Kidney (tissue), 14 donors: ENCODE data around the gene OLR1. TPM values are rescaled to one million over a fixed set of nuclear protein-coding genes. Genes with fewer than 3 reads are reported as not detected.
A peak's percentile ranks its signal among the peaks of the same experiment; 100 is the strongest.
"Not testable (repeated sequence)": the region's sequence is repeated elsewhere in the genome, so short reads cannot be mapped to it uniquely, and the experiment has no call there.

Source experiments
- DNase-seq, 5 donors: peaks; one replicate each; pipeline ENCODE4 v3.0.0-alpha.2; 2013 to 2020
- FAIRE-seq: peaks from 2 replicates; lab custom pipeline; 2012; peaks lifted over from hg19 to GRCh38; lab: Jason Lieb, UNC
- H3K27ac ChIP-seq, 2 donors: one replicate each; pipeline ENCODE4 v1.7.0; 2013; ENCODE audit warnings: low read depth in 2 of 2, low read length in 2 of 2, inconsistent platforms in 1 of 2
- H3K27me3 ChIP-seq: one replicate; pipeline ENCODE4 v1.7.1; 2013; ENCODE audit warnings: low read length, inconsistent platforms; ENCODE audit not compliant: control insufficient read depth, insufficient read depth
- H3K36me3 ChIP-seq, 3 donors: one replicate each; pipeline versions ENCODE4 v1.7.0 to v1.7.1; 2013; ENCODE audit warnings: low read length in 3 of 3, control low read depth in 1 of 3, inconsistent platforms in 1 of 3; ENCODE audit not compliant: insufficient read depth in 3 of 3, control insufficient read depth in 2 of 3
- H3K4me1 ChIP-seq, 3 donors: one replicate each; pipeline versions ENCODE4 v1.7.0 to v1.7.1; 2013; ENCODE audit warnings: low read length in 3 of 3, inconsistent platforms in 1 of 3, low read depth in 1 of 3; ENCODE audit not compliant: control insufficient read depth in 2 of 3, insufficient read depth in 2 of 3
- H3K4me3 ChIP-seq, 3 donors: one replicate each; pipeline versions ENCODE4 v1.7.0 to v1.8.1; 2013; ENCODE audit warnings: low read length in 3 of 3, control low read depth in 1 of 3, inconsistent platforms in 1 of 3
- H3K9ac ChIP-seq, 3 donors: one replicate each; pipeline versions ENCODE4 v1.7.0 to v1.7.1; 2013; ENCODE audit warnings: low read length in 3 of 3, control low read depth in 1 of 3, inconsistent platforms in 1 of 3
- H3K9me3 ChIP-seq, 3 donors: one replicate each; pipeline versions ENCODE4 v1.7.0 to v1.7.1; 2013; ENCODE audit warnings: low read length in 3 of 3, control low read depth in 1 of 3, inconsistent platforms in 1 of 3; ENCODE audit not compliant: control insufficient read depth in 2 of 3, insufficient read depth in 1 of 3
- CTCF ChIP-seq: IDR thresholded peaks from 3 replicates; pipeline ENCODE4 v1.5.1; 2012; ENCODE audit warnings: mild to moderate bottlenecking, moderate library complexity, borderline replicate concordance; ENCODE audit not compliant: insufficient read depth; ENCODE audit errors: extremely low read depth
- intact Hi-C: fragments of 100-400 bp; cut with DNase I; formaldehyde crosslinking; loops from one replicate; pipeline ENCODE4 v1.11.1; 2022
- polyA plus RNA-seq: library from polyadenylated mRNA; stranded (reverse); fragments of 350-450 nt; fragmentation: Illumina TruSeq; extraction: RNeasy Lipid Tissue Mini Kit (QIAGEN cat#74804); gene quantifications from one replicate; pipeline ENCODE4 v1.2.3, GENCODE V29; 2014; ENCODE audit warnings: low read depth, low replicate concordance; ENCODE audit not compliant: insufficient read depth
- total RNA-seq: library from RNA; stranded (reverse); fragmentation: NEBNext Ultra II Directional; extraction: Animal tissue kit (Norgen Biotek cat#: 25700); gene quantifications from one replicate; pipeline ENCODE4 v1.2.1, GENCODE V29; 2021
- donor health status: control.
- donor health status: control.
- donor health status: control.
- donor health status: control.
- donor health status: control.
- donor health status: DM: yes; HTN: yes; CAD: no.
- donor health status: Normal renal cell carcinoma (clear cell type).

OLR1 gene
- total and polyA plus RNA-seq, 2 donors from 2014 or later = 6.7 to 11.5 TPM

- no peak for DNase-seq
- Histone ChIP-seq H3K9me3 (no peaks in the 10 kb centered on the region), H3K4me1 (no peaks in the 10 kb centered on the region), H3K36me3 (no peaks in the 10 kb centered on the region), H3K9ac (no peak overlapping the region), H3K4me3 (no peak overlapping the region), H3K27ac (no peak overlapping the region), H3K27me3 (no peaks in the 10 kb centered on the region)
- no peak for TF ChIP-seq CTCF
- intact Hi-C loops = no loop called here
- FAIRE-seq = no peak
These were observed 17.7 kb upstream of the OLR1 start for GRCh38 chr12:10189653-10190052.

GRCh38 chr12:10186958-10187357, 15.0 kb upstream of the OLR1 start:
- H3K27me3 ChIP-seq, H3K9ac ChIP-seq, intact Hi-C loops, DNase-seq, H3K36me3 ChIP-seq, H3K4me3 ChIP-seq, H3K27ac ChIP-seq, FAIRE-seq, H3K9me3 ChIP-seq, H3K4me1 ChIP-seq: not testable (repeated sequence)

- TF ChIP-seq CTCF = no peak
- H3K4me1 ChIP-seq = no peaks in the 10 kb centered on the region
- H3K9ac ChIP-seq = peak overlapping the region in 1 of 3 donors; percentile 40
- FAIRE-seq = no peak
- no peaks in the 10 kb centered on the region for H3K9me3 ChIP-seq
- H3K27ac ChIP-seq = no peak overlapping the region
- no peak for DNase-seq
- H3K4me3 ChIP-seq = peak overlapping the region in 1 of 3 donors; percentile 17
- intact Hi-C loops = no loop called here
- H3K27me3 ChIP-seq = no peaks in the 10 kb centered on the region
- H3K36me3 ChIP-seq = peaks cover 0 to 3% (median 0%) of the 10 kb centered on the region in 3 donors
These were observed 14.4 kb upstream of the OLR1 start for GRCh38 chr12:10186299-10186698.

- FAIRE-seq (no peak), DNase-seq (no peak)
- Histone ChIP-seq H3K4me1 (no peaks in the 10 kb centered on the region), H3K27ac (peak overlapping the region in 1 of 2 donors; percentile 66), H3K9me3 (no peaks in the 10 kb centered on the region), H3K27me3 (no peaks in the 10 kb centered on the region), H3K4me3 (peak overlapping the region in 2 of 3 donors; percentile 15 to 34), H3K36me3 (peaks cover 0 to 3% (median 0%) of the 10 kb centered on the region in 3 donors), H3K9ac (no peak overlapping the region)
- TF ChIP-seq CTCF = no peak
- intact Hi-C loops = no loop called here
These were observed 12.4 kb upstream of the OLR1 start for GRCh38 chr12:10184261-10184843.
